ENCODE measurements around the gene KDF1.

Gene KDF1

GRCh38 chr1:27004471-27005165 is 44.4 kb upstream of the KDF1 start:
- no peaks in the 10 kb centered on the region for H3F3A ChIP-seq (ENCODE audit: insufficient read depth)
- H3K79me2 ChIP-seq (ENCODE audit: insufficient read depth, low read length), result no peaks in the 10 kb centered on the region
- no peak overlapping the region for H2AFZ ChIP-seq (ENCODE audit: low read depth, low read length, severe bottlenecking)
- H3K27me3 ChIP-seq (ENCODE audit: low read length), result no peaks in the 10 kb centered on the region
- H3K9ac ChIP-seq (ENCODE audit: low read length), result no peak overlapping the region
- H3K9me2 ChIP-seq (replicated peaks; ENCODE audit: insufficient read depth, low read length), result no peaks in the 10 kb centered on the region
- H4K20me1 ChIP-seq (ENCODE audit: low read depth, low read length), result no peaks in the 10 kb centered on the region
- no peak overlapping the region for H3K4me2 ChIP-seq (ENCODE audit: low read depth, low read length, poor library complexity, severe bottlenecking)
- H3K9me3 ChIP-seq (ENCODE audit: insufficient read depth, low read length), result no peaks in the 10 kb centered on the region
- no peaks in the 10 kb centered on the region for H3K36me3 ChIP-seq (ENCODE audit: low read length)
- TF ChIP-seq CTCF (IDR thresholded peaks at IDR 0.05; ENCODE audit: insufficient read depth, low read length, poor library complexity, severe bottlenecking) (no peak), EZH2phosphoT487 (conservative IDR thresholded peaks at IDR 0.05; ENCODE audit: low read length) (no peak)
- H3K27ac ChIP-seq (ENCODE audit: low read depth, low read length), result no peak overlapping the region
- H3K4me3 ChIP-seq (ENCODE audit: insufficient read depth, low read length, poor library complexity, severe bottlenecking), result no peak overlapping the region

- Histone ChIP-seq H3K9me2 (replicated peaks; ENCODE audit: insufficient read depth, low read length) (no peaks in the 10 kb centered on the region), H3K9me3 (ENCODE audit: insufficient read depth, low read length) (no peaks in the 10 kb centered on the region), H4K20me1 (ENCODE audit: low read depth, low read length) (no peaks in the 10 kb centered on the region), H3K36me3 (ENCODE audit: low read length) (no peaks in the 10 kb centered on the region), H3F3A (ENCODE audit: insufficient read depth) (no peaks in the 10 kb centered on the region), H3K27me3 (ENCODE audit: low read length) (no peaks in the 10 kb centered on the region), H3K4me3 (ENCODE audit: insufficient read depth, low read length, poor library complexity, severe bottlenecking) (no peak overlapping the region), H3K27ac (ENCODE audit: low read depth, low read length) (no peak overlapping the region), H3K9ac (ENCODE audit: low read length) (no peak overlapping the region), H3K79me2 (ENCODE audit: insufficient read depth, low read length) (no peaks in the 10 kb centered on the region), H3K4me2 (ENCODE audit: low read depth, low read length, poor library complexity, severe bottlenecking) (no peak overlapping the region), H2AFZ (ENCODE audit: low read depth, low read length, severe bottlenecking) (no peak overlapping the region)
- TF ChIP-seq EZH2phosphoT487 (conservative IDR thresholded peaks at IDR 0.05; ENCODE audit: low read length), result no peak
- no peak for TF ChIP-seq CTCF (IDR thresholded peaks at IDR 0.05; ENCODE audit: insufficient read depth, low read length, poor library complexity, severe bottlenecking)
Measured at GRCh38 chr1:27003745-27004470, 43.6 kb upstream of the KDF1 start.

- H2AFZ ChIP-seq (ENCODE audit: low read depth, low read length, severe bottlenecking), result no peak overlapping the region
- H3K4me2 ChIP-seq (ENCODE audit: low read depth, low read length, poor library complexity, severe bottlenecking), result no peak overlapping the region
- H3K79me2 ChIP-seq (ENCODE audit: insufficient read depth, low read length), result no peaks in the 10 kb centered on the region
- no peaks in the 10 kb centered on the region for H3K27me3 ChIP-seq (ENCODE audit: low read length)
- H3K36me3 ChIP-seq (ENCODE audit: low read length), result no peaks in the 10 kb centered on the region
- no peak overlapping the region for H3K4me3 ChIP-seq (ENCODE audit: insufficient read depth, low read length, poor library complexity, severe bottlenecking)
- H3F3A ChIP-seq (ENCODE audit: insufficient read depth), result no peaks in the 10 kb centered on the region
- H3K9me3 ChIP-seq (ENCODE audit: insufficient read depth, low read length), result no peaks in the 10 kb centered on the region
- TF ChIP-seq EZH2phosphoT487 (conservative IDR thresholded peaks at IDR 0.05; ENCODE audit: low read length) (no peak), CTCF (IDR thresholded peaks at IDR 0.05; ENCODE audit: insufficient read depth, low read length, poor library complexity, severe bottlenecking) (no peak)
- H4K20me1 ChIP-seq (ENCODE audit: low read depth, low read length), result no peaks in the 10 kb centered on the region
- no peak overlapping the region for H3K9ac ChIP-seq (ENCODE audit: low read length)
- H3K27ac ChIP-seq (ENCODE audit: low read depth, low read length), result no peak overlapping the region
- no peaks in the 10 kb centered on the region for H3K9me2 ChIP-seq (replicated peaks; ENCODE audit: insufficient read depth, low read length)
Measured at GRCh38 chr1:27001570-27002360, 41.5 kb upstream of the KDF1 start.
